ENCODE data around the gene IGHMBP2. TPM values are rescaled to one million over a fixed set of nuclear protein-coding genes. Genes with fewer than 3 reads are reported as not detected.
A peak's percentile ranks its signal among the peaks of the same experiment; 100 is the strongest.
"Not testable (repeated sequence)": the region's sequence is repeated elsewhere in the genome, so short reads cannot be mapped to it uniquely, and the experiment has no call there.

IGHMBP2 gene
- total RNA-seq = 17.4 to 21.4 TPM (median 18.1 TPM) in 3 replicates
- long read RNA-seq, transcript IGHMBP2-201 (15 exons, 3,961 nt) = major isoform, 23 of 37 reads
- long read RNA-seq, partial matches to known transcripts = 7 of 37 reads
- long read RNA-seq, other reads (novel, unspliced or antisense) = 6 of 37 reads

DNA sequence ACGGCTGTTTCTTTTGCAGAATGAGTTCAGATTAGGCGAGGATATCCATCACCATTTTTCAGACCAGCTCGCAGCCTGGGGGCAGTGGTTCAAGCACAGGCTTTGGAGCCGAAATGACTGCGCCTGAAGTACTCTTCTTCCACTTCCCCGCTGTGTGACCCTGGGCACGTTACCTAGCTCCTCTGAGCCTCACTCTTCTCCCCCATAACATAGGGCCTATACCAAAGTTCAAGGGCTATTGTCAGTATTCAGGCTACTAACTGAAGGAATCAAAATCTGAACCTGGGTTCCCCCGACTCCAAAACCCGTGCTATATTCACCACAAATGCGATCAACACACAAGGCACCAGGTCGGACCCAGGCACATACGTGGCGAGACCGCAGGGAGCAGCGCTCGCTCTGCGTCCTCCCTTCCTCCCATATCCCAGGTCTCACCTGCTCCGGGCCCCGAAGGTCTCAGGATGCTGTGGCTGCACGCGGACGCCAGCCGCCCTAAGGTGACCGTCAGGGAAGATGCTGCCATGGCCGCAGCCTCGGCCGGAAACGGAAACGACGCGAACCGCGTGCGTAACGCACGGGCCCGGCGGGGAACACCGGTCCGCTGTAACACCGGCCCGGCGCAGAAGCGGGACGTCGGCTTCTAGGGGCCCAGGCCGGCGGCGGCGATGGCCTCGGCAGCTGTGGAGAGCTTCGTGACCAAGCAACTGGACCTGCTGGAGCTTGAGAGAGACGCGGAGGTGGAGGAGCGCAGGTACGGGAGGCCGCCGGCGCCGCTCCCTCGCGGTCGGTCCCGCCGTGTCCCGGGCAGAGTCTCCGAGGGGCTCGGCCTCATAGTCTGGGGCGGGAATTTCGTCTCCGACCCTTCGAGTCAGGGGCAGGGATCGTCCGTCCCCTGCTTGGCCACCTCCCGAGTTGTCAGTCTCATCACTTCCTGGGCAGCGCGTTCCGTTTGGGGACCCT, at the start of gene IGHMBP2, which contains the start of gene MRPL21:
Gene IGHMBP2 (plus strand): TSS at position 604 of the 960 bp plus-strand sequence. CDS start 62 bp downstream, at position 666.
Gene MRPL21 (minus strand): TSS at position 545 of the 960 bp plus-strand sequence. CDS start 22 bp downstream, at position 523.
- Mint-ChIP-seq H3K36me3 (ENCODE audit: low read depth) (peaks cover 20% of the 10 kb centered on the region), H3K4me3 (ENCODE audit: unreplicated experiment) (peak within 1 kb of the TSS; percentile 99), H3K27me3 (ENCODE audit: low read depth) (no peaks in the 10 kb centered on the region), H3K4me1 (ENCODE audit: low read depth) (peaks cover 36% of the 10 kb centered on the region), H3K27ac (ENCODE audit: unreplicated experiment) (peak within 1 kb of the TSS; percentile 96), H3K9me3 (ENCODE audit: low read depth) (no peaks in the 10 kb centered on the region)
- no peak for TF ChIP-seq CTCF (IDR thresholded peaks at IDR 0.05)
- peak; percentile 39 for DNase-seq (ENCODE audit: low spot score)

GRCh38 chr11:68854273-68854958, 49.3 kb upstream of the IGHMBP2 start:
- TF ChIP-seq CTCF (IDR thresholded peaks at IDR 0.05) = no peak
- Mint-ChIP-seq H3K4me3 (ENCODE audit: unreplicated experiment) (no peak overlapping the region), H3K27me3 (ENCODE audit: low read depth) (peaks cover 14% of the 10 kb centered on the region), H3K27ac (ENCODE audit: unreplicated experiment) (no peak overlapping the region), H3K4me1 (ENCODE audit: low read depth) (peaks cover 5% of the 10 kb centered on the region), H3K9me3 (ENCODE audit: low read depth) (no peaks in the 10 kb centered on the region), H3K36me3 (ENCODE audit: low read depth) (peaks cover 3% of the 10 kb centered on the region)
- no peak for DNase-seq (ENCODE audit: low spot score)

DNA sequence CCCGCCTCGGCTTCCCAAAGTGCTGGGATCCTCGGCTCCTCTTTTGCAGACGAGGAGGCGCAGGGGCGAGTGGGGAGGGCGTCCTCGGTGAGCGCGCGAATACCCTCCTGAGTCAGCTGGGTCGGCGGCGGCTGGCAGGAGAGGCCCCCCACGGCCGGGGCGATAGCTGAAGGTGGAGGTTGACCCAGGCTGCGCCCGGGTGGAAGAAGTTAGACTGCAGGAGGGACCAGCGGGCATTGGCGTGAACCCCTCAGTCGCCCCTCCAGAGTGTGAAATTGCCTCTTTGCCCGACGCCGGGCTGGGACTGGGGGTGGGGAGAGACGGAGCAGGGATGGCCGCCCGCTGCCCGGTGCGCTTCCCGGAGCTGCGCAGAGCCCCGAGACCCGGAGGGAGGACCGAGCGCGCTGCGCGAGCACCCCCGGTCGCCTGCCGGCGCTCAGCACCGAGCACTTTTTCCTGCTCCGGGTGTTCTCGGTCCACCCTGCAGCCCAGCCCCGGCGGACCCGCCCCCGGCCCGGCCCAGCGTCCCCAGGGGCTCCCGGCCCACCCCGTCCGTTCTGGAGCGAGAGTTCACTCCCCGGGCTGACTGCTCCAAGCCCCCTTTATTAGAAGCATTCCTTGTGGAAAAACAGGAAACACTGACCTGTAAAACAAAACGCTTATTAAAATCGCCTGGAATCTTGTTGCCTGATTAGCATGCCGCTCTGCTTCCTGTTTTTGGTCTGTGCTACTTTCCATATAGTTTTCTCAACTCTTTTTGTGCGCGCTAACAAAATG, 48.3 kb upstream of the IGHMBP2 start:
- Mint-ChIP-seq H3K4me1 (ENCODE audit: low read depth) (peaks cover 5% of the 10 kb centered on the region), H3K36me3 (ENCODE audit: low read depth) (peaks cover 3% of the 10 kb centered on the region), H3K4me3 (ENCODE audit: unreplicated experiment) (peak overlapping the region; percentile 62), H3K27ac (ENCODE audit: unreplicated experiment) (no peak overlapping the region), H3K27me3 (ENCODE audit: low read depth) (peaks cover 14% of the 10 kb centered on the region), H3K9me3 (ENCODE audit: low read depth) (no peaks in the 10 kb centered on the region)
- no peak for DNase-seq (ENCODE audit: low spot score)
- TF ChIP-seq CTCF (IDR thresholded peaks at IDR 0.05) = peak; percentile 69

DNA sequence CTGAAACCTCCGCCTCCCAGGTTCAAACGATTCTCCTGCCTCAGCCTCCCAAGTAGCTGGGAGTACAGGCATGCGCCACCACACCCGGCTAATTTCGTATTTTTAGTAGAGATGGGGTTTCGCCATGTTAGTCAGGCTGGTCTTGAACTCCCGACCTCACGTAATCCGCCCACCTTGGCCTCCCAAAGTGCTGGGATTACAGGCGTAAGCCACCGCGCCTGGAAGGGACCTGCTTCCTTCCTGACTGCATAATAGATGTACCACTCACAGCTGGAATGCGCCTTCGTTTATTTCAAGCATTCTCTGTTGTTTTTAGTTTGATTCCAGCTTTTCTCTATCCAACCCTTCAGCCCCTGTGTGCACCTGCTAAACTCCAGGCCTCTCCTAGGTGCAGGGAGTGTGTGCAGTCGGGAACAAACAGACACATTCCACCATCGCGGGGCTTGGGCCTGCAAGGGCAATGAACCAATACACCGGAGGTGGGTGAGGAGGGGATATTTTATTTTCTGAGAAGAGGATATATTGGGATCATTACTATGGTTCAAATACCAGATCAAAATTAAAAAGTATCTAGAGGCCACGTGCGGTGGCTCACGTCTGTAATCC, 47.2 kb upstream of the IGHMBP2 start:
- H3K27me3 Mint-ChIP-seq (ENCODE audit: low read depth) = peaks cover 14% of the 10 kb centered on the region
- not testable (repeated sequence) for H3K9me3 Mint-ChIP-seq (ENCODE audit: low read depth); H3K27ac Mint-ChIP-seq (ENCODE audit: unreplicated experiment); H3K36me3 Mint-ChIP-seq (ENCODE audit: low read depth); DNase-seq (ENCODE audit: low spot score); H3K4me3 Mint-ChIP-seq (ENCODE audit: unreplicated experiment); H3K4me1 Mint-ChIP-seq (ENCODE audit: low read depth)

- no peaks in the 10 kb centered on the region for H3K9me3 Mint-ChIP-seq (ENCODE audit: low read depth)
- H3K36me3 Mint-ChIP-seq (ENCODE audit: low read depth) = peaks cover 3% of the 10 kb centered on the region
- no peak for TF ChIP-seq CTCF (IDR thresholded peaks at IDR 0.05)
- peaks cover 12% of the 10 kb centered on the region for H3K27me3 Mint-ChIP-seq (ENCODE audit: low read depth)
- H3K4me3 Mint-ChIP-seq (ENCODE audit: unreplicated experiment) = no peak overlapping the region
- no peak overlapping the region for H3K27ac Mint-ChIP-seq (ENCODE audit: unreplicated experiment)
- H3K4me1 Mint-ChIP-seq (ENCODE audit: low read depth) = peaks cover 5% of the 10 kb centered on the region
- no peak for DNase-seq (ENCODE audit: low spot score)
These were observed 46.6 kb upstream of the IGHMBP2 start for GRCh38 chr11:68857037-68857586.
